ENCODE measurements around the gene NCKAP5L.

NCKAP5L gene

GRCh38 chr12:49803693-49804450 is 24.3 kb downstream of the NCKAP5L start:
- TF ChIP-seq CSRNP3 (CRISPR knock-in tag; IDR thresholded peaks at IDR 0.05) (no peak), PATZ1 (CRISPR knock-in tag; IDR thresholded peaks at IDR 0.05; ENCODE audit: borderline replicate concordance) (no peak), POU6F1 (CRISPR knock-in tag; IDR thresholded peaks at IDR 0.05; ENCODE audit: borderline replicate concordance, low read depth) (no peak), RARB (CRISPR knock-in tag; IDR thresholded peaks at IDR 0.05) (no peak), ZNF8 (CRISPR knock-in tag; IDR thresholded peaks at IDR 0.05) (no peak), ARNTL (CRISPR knock-in tag; IDR thresholded peaks at IDR 0.05; ENCODE audit: borderline replicate concordance, low read depth) (no peak), TOX (CRISPR knock-in tag; IDR thresholded peaks at IDR 0.05; ENCODE audit: borderline replicate concordance) (no peak), ZC3H10 (CRISPR knock-in tag; IDR thresholded peaks at IDR 0.05) (no peak), ISL1 (CRISPR knock-in tag; IDR thresholded peaks at IDR 0.05) (no peak), PPARA (CRISPR knock-in tag; IDR thresholded peaks at IDR 0.05; ENCODE audit: borderline replicate concordance) (no peak)
- no peak for ATAC-seq

DNA sequence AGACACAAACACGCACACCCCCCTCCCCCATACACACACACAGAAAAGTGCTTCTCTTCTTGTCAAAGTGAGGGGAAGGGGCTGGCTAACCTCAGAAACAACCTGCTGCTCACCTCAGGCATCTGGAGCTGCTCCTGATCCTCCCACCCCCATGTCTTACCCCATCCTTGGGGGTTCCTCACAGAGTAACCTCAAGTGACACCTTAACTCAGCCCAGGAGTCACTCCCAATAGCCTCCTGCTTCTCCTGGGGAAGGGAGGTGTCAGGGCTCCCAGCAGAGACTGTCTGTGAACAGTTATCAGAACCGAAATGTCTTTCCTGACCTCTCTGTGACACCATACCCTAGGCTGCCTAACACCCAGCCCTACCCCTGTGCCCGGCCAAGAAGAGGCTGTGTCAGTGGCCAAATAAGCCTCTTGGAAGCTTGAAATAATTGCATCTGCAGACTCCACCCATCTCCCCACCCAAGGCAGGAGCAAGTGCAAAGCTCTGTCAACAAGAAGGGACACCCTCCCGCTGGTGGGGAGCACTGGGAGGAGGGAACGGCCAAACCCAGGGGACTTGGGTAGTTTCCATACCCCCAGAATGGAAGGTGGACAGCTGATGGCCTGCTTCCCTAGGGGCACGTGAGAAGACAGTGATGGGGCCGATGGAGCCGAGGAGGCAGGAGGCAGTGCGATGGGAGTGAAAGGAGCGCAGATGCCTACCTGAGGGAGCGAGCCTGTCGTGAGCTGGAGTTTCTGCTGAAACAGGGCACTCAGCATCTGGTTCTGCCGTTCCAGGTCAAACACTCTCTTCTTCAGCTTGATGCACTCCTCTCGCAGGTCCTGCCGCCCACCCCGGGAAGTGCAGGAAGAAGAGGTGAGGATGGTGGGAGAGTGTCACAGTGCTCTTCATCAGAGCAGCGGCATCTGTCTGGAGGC is 26.8 kb downstream of the NCKAP5L start:
- ATAC-seq, result no peak
- TF ChIP-seq ZFP30 (CRISPR knock-in tag; IDR thresholded peaks at IDR 0.05) (no peak), OSR1 (CRISPR knock-in tag; IDR thresholded peaks at IDR 0.05) (no peak), ARNTL (CRISPR knock-in tag; IDR thresholded peaks at IDR 0.05; ENCODE audit: borderline replicate concordance, low read depth) (no peak), TOX (CRISPR knock-in tag; IDR thresholded peaks at IDR 0.05; ENCODE audit: borderline replicate concordance) (no peak)

- no peak for ATAC-seq
Measured at GRCh38 chr12:49800421-49801140, 27.6 kb downstream of the NCKAP5L start.

More at GRCh38 chr12:49800421-49801140, 27.6 kb downstream of the NCKAP5L start:
- TF ChIP-seq CSDC2 (CRISPR knock-in tag; IDR thresholded peaks at IDR 0.05) (no peak), ZNF565 (CRISPR knock-in tag; conservative IDR thresholded peaks at IDR 0.05; ENCODE audit: low read depth) (no peak), ZNF8 (CRISPR knock-in tag; IDR thresholded peaks at IDR 0.05) (no peak), TCF4 (CRISPR knock-in tag; IDR thresholded peaks at IDR 0.05; ENCODE audit: borderline replicate concordance) (no peak), CREB5 (CRISPR knock-in tag; IDR thresholded peaks at IDR 0.05; ENCODE audit: low read depth) (no peak), PPARA (CRISPR knock-in tag; IDR thresholded peaks at IDR 0.05; ENCODE audit: borderline replicate concordance) (no peak), POU6F1 (CRISPR knock-in tag; IDR thresholded peaks at IDR 0.05; ENCODE audit: borderline replicate concordance, low read depth) (no peak), ZC3H10 (CRISPR knock-in tag; IDR thresholded peaks at IDR 0.05) (no peak), CSRNP3 (CRISPR knock-in tag; IDR thresholded peaks at IDR 0.05) (no peak), RARB (CRISPR knock-in tag; IDR thresholded peaks at IDR 0.05) (no peak)
- TF ChIP-seq, protein P1, sequence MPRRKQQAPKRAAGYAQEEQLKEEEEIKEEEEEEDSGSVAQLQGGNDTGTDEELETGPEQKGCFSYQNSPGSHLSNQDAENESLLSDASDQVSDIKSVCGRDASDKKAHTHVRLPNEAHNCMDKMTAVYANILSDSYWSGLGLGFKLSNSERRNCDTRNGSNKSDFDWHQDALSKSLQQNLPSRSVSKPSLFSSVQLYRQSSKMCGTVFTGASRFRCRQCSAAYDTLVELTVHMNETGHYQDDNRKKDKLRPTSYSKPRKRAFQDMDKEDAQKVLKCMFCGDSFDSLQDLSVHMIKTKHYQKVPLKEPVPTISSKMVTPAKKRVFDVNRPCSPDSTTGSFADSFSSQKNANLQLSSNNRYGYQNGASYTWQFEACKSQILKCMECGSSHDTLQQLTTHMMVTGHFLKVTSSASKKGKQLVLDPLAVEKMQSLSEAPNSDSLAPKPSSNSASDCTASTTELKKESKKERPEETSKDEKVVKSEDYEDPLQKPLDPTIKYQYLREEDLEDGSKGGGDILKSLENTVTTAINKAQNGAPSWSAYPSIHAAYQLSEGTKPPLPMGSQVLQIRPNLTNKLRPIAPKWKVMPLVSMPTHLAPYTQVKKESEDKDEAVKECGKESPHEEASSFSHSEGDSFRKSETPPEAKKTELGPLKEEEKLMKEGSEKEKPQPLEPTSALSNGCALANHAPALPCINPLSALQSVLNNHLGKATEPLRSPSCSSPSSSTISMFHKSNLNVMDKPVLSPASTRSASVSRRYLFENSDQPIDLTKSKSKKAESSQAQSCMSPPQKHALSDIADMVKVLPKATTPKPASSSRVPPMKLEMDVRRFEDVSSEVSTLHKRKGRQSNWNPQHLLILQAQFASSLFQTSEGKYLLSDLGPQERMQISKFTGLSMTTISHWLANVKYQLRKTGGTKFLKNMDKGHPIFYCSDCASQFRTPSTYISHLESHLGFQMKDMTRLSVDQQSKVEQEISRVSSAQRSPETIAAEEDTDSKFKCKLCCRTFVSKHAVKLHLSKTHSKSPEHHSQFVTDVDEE (CRISPR knock-in tag; IDR thresholded peaks at IDR 0.05), result no peak
